ENCODE results near the gene DPP6. TPM values are rescaled to one million over a fixed set of nuclear protein-coding genes. Genes with fewer than 3 reads are reported as not detected.

DPP6 gene
- total and polyA plus RNA-seq, 2 of the 8 experiments (the other 6 are each of a cell fraction or from before 2014, with no cell fraction given) = 4.7 to 6.8 TPM

- H2BK12ac ChIP-seq (ENCODE audit: low read depth, low read length) = no peak overlapping the region
- H2BK20ac ChIP-seq (ENCODE audit: low read length) = no peak overlapping the region
- H4K8ac ChIP-seq (ENCODE audit: extremely low read depth, insufficient read depth, low read length) = no peak overlapping the region
- TF ChIP-seq MAFK (IDR thresholded peaks at IDR 0.05; ENCODE audit: low read depth, low read length) (no peak), ATF2 (IDR thresholded peaks at IDR 0.05; ENCODE audit: low read length) (no peak), YY1 (IDR thresholded peaks at IDR 0.05; ENCODE audit: low read depth, low read length) (no peak), NANOG (IDR thresholded peaks at IDR 0.05; ENCODE audit: insufficient read depth, low read depth, low read length, poor library complexity, severe bottlenecking) (no peak), TAF1 (IDR thresholded peaks at IDR 0.05; ENCODE audit: low read depth, low read length) (no peak), CREB1 (IDR thresholded peaks at IDR 0.05) (no peak)
- peaks cover 17% of the 10 kb centered on the region; the same call in 1 of the 2 replicates for H3K23me2 ChIP-seq (ENCODE audit: low read depth, low read length)
- no peak overlapping the region for H3K4ac ChIP-seq (replicated peaks; ENCODE audit: insufficient read length, low read depth, low read length)
- H3K27ac ChIP-seq (ENCODE audit: low read depth, low read length) = no peak overlapping the region
- H2BK120ac ChIP-seq (replicated peaks; ENCODE audit: low read depth, low read length) = no peak overlapping the region
- no peaks in the 10 kb centered on the region; the same call in 1 of the 2 replicates for H3K79me1 ChIP-seq (ENCODE audit: low read depth, low read length)
- no peak overlapping the region for H3K23ac ChIP-seq (ENCODE audit: insufficient read length)
- no peak overlapping the region for H3K4me2 ChIP-seq (ENCODE audit: insufficient read depth in 1 of 2, low read depth in 2 of 2, low read length in 2 of 2)
- no peak for DNase-seq (ENCODE audit: low read depth in 1 of 2, low spot score in 2 of 2)
- H3K14ac ChIP-seq (ENCODE audit: insufficient read length) = no peak overlapping the region
- POLR2A ChIA-PET (ENCODE audit: partially characterized antibody) = interaction anchor here (1.6 kb wide), 1 partner anchor 11 kb away, joined by 4 read pairs; no protein-coding TSS in a partner anchor
- peaks cover 0 to 22% of the 10 kb centered on the region in 2 experiments; a peak in 1 of 4 replicates for H3K9me3 ChIP-seq (ENCODE audit: insufficient read depth in 2 of 2, low read depth in 1 of 2, low read length in 1 of 2)
- no peaks in the 10 kb centered on the region for H3K27me3 ChIP-seq (replicated peaks in 1 of 4; ENCODE audit: control insufficient read depth in 3 of 4, extremely low read depth in 1 of 4, insufficient read depth in 3 of 4, low read length in 3 of 4)
- H3K36me3 ChIP-seq (ENCODE audit: control insufficient read depth in 2 of 4, insufficient read depth in 4 of 4, low read length in 3 of 4) = peaks cover 0 to 4% (median 0%) of the 10 kb centered on the region in 4 experiments; a peak in 2 of 8 replicates
- H2AK5ac ChIP-seq (ENCODE audit: low read depth, low read length) = no peak overlapping the region
- H3K4me1 ChIP-seq (replicated peaks in 1 of 4; ENCODE audit: control insufficient read depth in 3 of 4, insufficient read depth in 4 of 4, low read length in 3 of 4) = no peaks in the 10 kb centered on the region
- peaks cover 0 to 11% of the 10 kb centered on the region in 2 experiments for H4K20me1 ChIP-seq (replicated peaks in 1 of 2; ENCODE audit: control insufficient read depth in 1 of 2, insufficient read depth in 2 of 2, low read length in 2 of 2)
- no peaks in the 10 kb centered on the region; a peak in 1 of 4 replicates for H3K79me2 ChIP-seq (ENCODE audit: control insufficient read depth in 1 of 2, insufficient read depth in 2 of 2, low read length in 2 of 2)
- no peak overlapping the region for H2AFZ ChIP-seq (ENCODE audit: low read length)
- no peak overlapping the region for H4K5ac ChIP-seq (ENCODE audit: insufficient read length, low read depth, low read length)
- H2BK15ac ChIP-seq (ENCODE audit: low read length) = no peak overlapping the region
- H4K91ac ChIP-seq (replicated peaks; ENCODE audit: insufficient read length, low read length) = no peak overlapping the region
- CTCF ChIA-PET (ENCODE audit: partially characterized antibody) = interaction anchor here (0.6 to 1.3 kb wide), 3 partner anchors 9 to 72 kb away, joined by 3 to 4 read pairs (median 3); no protein-coding TSS in a partner anchor
- no peak overlapping the region for H3K18ac ChIP-seq (ENCODE audit: extremely low read depth, low read length)
- FAIRE-seq = no peak
- H2BK5ac ChIP-seq (ENCODE audit: low read depth, low read length) = no peak overlapping the region
- H3K9ac ChIP-seq (replicated peaks in 1 of 4; ENCODE audit: extremely low read depth in 1 of 4, low read depth in 3 of 4, low read length in 3 of 4) = no peak overlapping the region
- no peak overlapping the region for H3K56ac ChIP-seq (replicated peaks; ENCODE audit: insufficient read length, low read depth, low read length)
- WGBS, 2 experiments (ENCODE audit: extremely low coverage in 1 of 2, insufficient coverage in 1 of 2, insufficient read length in 1 of 2, insufficient replicate concordance in 2 of 2, low coverage in 1 of 2, low lambda C conversion rate in 2 of 2, missing lambda C conversion rate in 1 of 2) = 88% methylated on average over 9 of the region's 9 CpGs; no CpG with 5 or more reads in 1 of the 2 experiments
- no peak overlapping the region for H3K4me3 ChIP-seq (ENCODE audit: extremely low read depth in 1 of 4, insufficient read depth in 2 of 4, low read depth in 3 of 4, low read length in 4 of 4)
Measured at GRCh38 chr7:154881026-154881425, 828.8 kb downstream of the DPP6 start.
